WTC11 (cell line): ENCODE data around the gene LRRC40.
A peak's percentile ranks its signal among the peaks of the same experiment; 100 is the strongest.

ENCODE experiments used
- ETV6 ChIP-seq: sonication (generic); formaldehyde crosslinking; IDR thresholded peaks from 2 replicates; pipeline ENCODE4 v1.8.1; 2022; ENCODE audit warnings: mild to moderate bottlenecking, missing genetic modification reagents
- FOXJ3 ChIP-seq: sonication (generic); formaldehyde crosslinking; IDR thresholded peaks from 2 replicates; pipeline ENCODE4 v1.9.0; 2021; ENCODE audit warnings: missing genetic modification reagents, mild to moderate bottlenecking, borderline replicate concordance
- JUN ChIP-seq: sonication (generic); formaldehyde crosslinking; IDR thresholded peaks from 2 replicates; pipeline ENCODE4 v1.8.0; 2023; ENCODE audit warnings: mild to moderate bottlenecking, missing genetic modification reagents
- NR1H2 ChIP-seq: sonication (generic); formaldehyde crosslinking; IDR thresholded peaks from 2 replicates; pipeline ENCODE4 v1.9.0; 2021; ENCODE audit warnings: mild to moderate bottlenecking, moderate library complexity, missing genetic modification reagents
- NR3C1 ChIP-seq: sonication (generic); formaldehyde crosslinking; conservative IDR thresholded peaks from 2 replicates; pipeline ENCODE4 v1.8.1; 2023; ENCODE audit warnings: low read depth, mild to moderate bottlenecking, missing genetic modification reagents
- RELA ChIP-seq: sonication (generic); formaldehyde crosslinking; IDR thresholded peaks from 2 replicates; pipeline ENCODE4 v1.8.1; 2022; ENCODE audit warnings: missing genetic modification reagents, mild to moderate bottlenecking, borderline replicate concordance
- SP1 ChIP-seq: sonication (generic); formaldehyde crosslinking; conservative IDR thresholded peaks from 2 replicates; pipeline ENCODE4 v1.8.1; 2022; ENCODE audit warnings: missing genetic modification reagents
- TCF7 ChIP-seq: sonication (generic); formaldehyde crosslinking; IDR thresholded peaks from 2 replicates; pipeline ENCODE4 v1.8.0; 2022; ENCODE audit warnings: mild to moderate bottlenecking, low read depth, missing genetic modification reagents, moderate library complexity
- TF ChIP-seq, protein P1 (sequence below): fragments of 200-600 bp; IDR thresholded peaks from 2 replicates; pipeline ENCODE4 v1.8.0; 2022; ENCODE audit warnings: antibody characterized with exemption

DNA sequence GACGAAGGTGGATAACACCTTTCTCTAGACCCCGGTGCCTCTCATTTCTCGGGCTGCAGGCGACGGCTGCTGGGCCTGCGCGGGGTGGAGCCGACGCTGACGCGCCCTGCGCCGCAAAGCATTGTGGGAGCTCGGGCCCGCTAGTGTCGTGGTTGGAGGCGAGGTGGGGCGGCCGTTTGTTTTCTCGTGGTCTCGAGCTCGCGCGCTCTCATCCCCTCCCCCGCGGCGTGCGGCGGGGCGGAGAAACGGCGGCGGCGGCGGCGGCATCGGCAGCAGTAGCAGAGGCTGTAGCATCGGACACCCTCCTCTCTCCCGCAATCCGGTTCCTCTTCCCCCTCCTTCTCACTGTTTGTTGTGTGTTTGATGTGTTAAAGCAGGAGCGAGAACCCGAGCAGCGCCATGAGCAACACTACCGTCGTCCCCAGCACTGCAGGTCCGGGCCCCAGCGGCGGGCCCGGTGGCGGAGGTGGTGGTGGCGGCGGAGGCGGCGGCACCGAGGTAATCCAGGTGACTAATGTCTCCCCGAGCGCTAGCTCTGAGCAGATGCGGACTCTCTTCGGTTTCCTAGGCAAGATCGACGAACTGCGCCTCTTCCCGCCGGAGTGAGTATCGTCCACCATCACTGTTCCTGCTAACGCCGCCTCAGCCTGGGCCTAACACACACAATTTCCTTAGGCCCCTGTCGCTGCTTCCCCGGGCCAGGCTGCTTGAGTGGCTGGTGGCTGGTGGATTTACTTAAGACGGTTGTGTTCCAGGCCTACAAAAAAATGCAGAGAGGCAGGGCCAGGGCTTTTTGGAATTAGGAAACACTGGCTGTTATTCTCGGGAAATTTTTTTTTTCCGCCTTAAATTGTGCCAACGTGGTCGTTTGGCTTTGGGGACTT, 16.1 kb upstream of the LRRC40 start, which contains the start of gene SRSF11:
- TF ChIP-seq FOXJ3 (CRISPR knock-in tag) (no peak), JUN (CRISPR knock-in tag) (peak; percentile 54; the same call in 1 of the 2 replicates), NR3C1 (CRISPR knock-in tag) (no peak), RELA (no peak), NR1H2 (no peak), SP1 (CRISPR knock-in tag) (peak; percentile 80), TCF7 (CRISPR knock-in tag) (0 out of 2 replicates have a peak, but pooled peaks have one; percentile 58), ETV6 (CRISPR knock-in tag) (peak; percentile 80)
- TF ChIP-seq, protein P1, sequence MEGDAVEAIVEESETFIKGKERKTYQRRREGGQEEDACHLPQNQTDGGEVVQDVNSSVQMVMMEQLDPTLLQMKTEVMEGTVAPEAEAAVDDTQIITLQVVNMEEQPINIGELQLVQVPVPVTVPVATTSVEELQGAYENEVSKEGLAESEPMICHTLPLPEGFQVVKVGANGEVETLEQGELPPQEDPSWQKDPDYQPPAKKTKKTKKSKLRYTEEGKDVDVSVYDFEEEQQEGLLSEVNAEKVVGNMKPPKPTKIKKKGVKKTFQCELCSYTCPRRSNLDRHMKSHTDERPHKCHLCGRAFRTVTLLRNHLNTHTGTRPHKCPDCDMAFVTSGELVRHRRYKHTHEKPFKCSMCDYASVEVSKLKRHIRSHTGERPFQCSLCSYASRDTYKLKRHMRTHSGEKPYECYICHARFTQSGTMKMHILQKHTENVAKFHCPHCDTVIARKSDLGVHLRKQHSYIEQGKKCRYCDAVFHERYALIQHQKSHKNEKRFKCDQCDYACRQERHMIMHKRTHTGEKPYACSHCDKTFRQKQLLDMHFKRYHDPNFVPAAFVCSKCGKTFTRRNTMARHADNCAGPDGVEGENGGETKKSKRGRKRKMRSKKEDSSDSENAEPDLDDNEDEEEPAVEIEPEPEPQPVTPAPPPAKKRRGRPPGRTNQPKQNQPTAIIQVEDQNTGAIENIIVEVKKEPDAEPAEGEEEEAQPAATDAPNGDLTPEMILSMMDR = no peak
